GM12865 (cell line): ENCODE results near the gene TOR3A.

Source experiments
- DNase-seq: peaks from one replicate; pipeline ENCODE4 v3.0.0; 2010; ENCODE audit warnings: low read depth
- H3K4me3 ChIP-seq: 2 replicates; pipeline ENCODE4 v1.5.1; 2011; ENCODE audit warnings: mild to moderate bottlenecking, low read depth, low read length, control low read depth
- CTCF ChIP-seq: IDR thresholded peaks from 2 replicates; pipeline ENCODE4 v1.5.1; 2011; ENCODE audit warnings: low read length, control low read depth, low read depth, inconsistent platforms; ENCODE audit not compliant: insufficient read depth; ENCODE audit errors: missing control alignments

TOR3A gene

GRCh38 chr1:179087665-179088064, 5.8 kb downstream of the TOR3A start:
- DNase-seq = peak; percentile 30
- TF ChIP-seq CTCF = no peak
- no peak overlapping the region for H3K4me3 ChIP-seq

- DNase-seq = no peak
- no peak overlapping the region for H3K4me3 ChIP-seq
- no peak for TF ChIP-seq CTCF
Observed at GRCh38 chr1:179089827-179090482, 8.1 kb downstream of the TOR3A start.

GRCh38 chr1:179090522-179090921, 8.7 kb downstream of the TOR3A start:
- no peak for DNase-seq
- no peak overlapping the region for H3K4me3 ChIP-seq
- no peak for TF ChIP-seq CTCF

GRCh38 chr1:179090923-179091322, 9.1 kb downstream of the TOR3A start:
- no peak overlapping the region for H3K4me3 ChIP-seq
- no peak for TF ChIP-seq CTCF
- no peak for DNase-seq

GRCh38 chr1:179091691-179092165, 9.9 kb downstream of the TOR3A start:
- no peak overlapping the region for H3K4me3 ChIP-seq
- no peak for TF ChIP-seq CTCF
- DNase-seq = no peak

GRCh38 chr1:179092896-179093461, 11.1 kb downstream of the TOR3A start:
- TF ChIP-seq CTCF = no peak
- DNase-seq = no peak
- H3K4me3 ChIP-seq = no peak overlapping the region

- no peak for TF ChIP-seq CTCF
- no peak for DNase-seq
- H3K4me3 ChIP-seq = no peak overlapping the region
Observed at GRCh38 chr1:179094818-179095217, 12.9 kb downstream of the TOR3A start.
